ENCODE data around the gene GBX1.

GBX1 gene

GRCh38 chr7:151138153-151138851 is 29.2 kb downstream of the GBX1 start:
- Histone ChIP-seq H3K36me3 (replicated peaks; ENCODE audit: low read depth, low read length) (no peaks in the 10 kb centered on the region), H3K79me2 (ENCODE audit: low read length) (no peaks in the 10 kb centered on the region), H3K9me3 (ENCODE audit: insufficient read depth, low read length) (no peaks in the 10 kb centered on the region), H3K27ac (ENCODE audit: low read length) (no peak overlapping the region), H3K4me1 (ENCODE audit: low read length) (no peaks in the 10 kb centered on the region), H3K27me3 (ENCODE audit: low read depth, low read length) (no peaks in the 10 kb centered on the region), H2AFZ (ENCODE audit: low read depth, low read length) (no peak overlapping the region), H3K4me3 (ENCODE audit: low read length) (no peak overlapping the region), H4K20me1 (ENCODE audit: insufficient read depth, low read length) (no peaks in the 10 kb centered on the region; the same call in 1 of the 2 replicates), H3K9ac (ENCODE audit: low read length) (no peak overlapping the region), H3K4me2 (ENCODE audit: low read length) (no peak overlapping the region)
- TF ChIP-seq EZH2phosphoT487 (IDR thresholded peaks at IDR 0.05; ENCODE audit: low read depth), result no peak
- no peak for TF ChIP-seq CTCF (IDR thresholded peaks at IDR 0.05; ENCODE audit: low read depth, low read length)

GRCh38 chr7:151137791-151138152 is 29.7 kb downstream of the GBX1 start:
- H3K79me2 ChIP-seq (ENCODE audit: low read length), result no peaks in the 10 kb centered on the region
- TF ChIP-seq CTCF (IDR thresholded peaks at IDR 0.05; ENCODE audit: low read depth, low read length) (no peak), EZH2phosphoT487 (IDR thresholded peaks at IDR 0.05; ENCODE audit: low read depth) (no peak)
- H3K36me3 ChIP-seq (replicated peaks; ENCODE audit: low read depth, low read length), result no peaks in the 10 kb centered on the region
- no peaks in the 10 kb centered on the region for H3K27me3 ChIP-seq (ENCODE audit: low read depth, low read length)
- H3K9me3 ChIP-seq (ENCODE audit: insufficient read depth, low read length), result no peaks in the 10 kb centered on the region
- no peak overlapping the region for H3K4me2 ChIP-seq (ENCODE audit: low read length)
- no peak overlapping the region for H3K27ac ChIP-seq (ENCODE audit: low read length)
- no peak overlapping the region for H2AFZ ChIP-seq (ENCODE audit: low read depth, low read length)
- H3K4me3 ChIP-seq (ENCODE audit: low read length), result no peak overlapping the region
- H4K20me1 ChIP-seq (ENCODE audit: insufficient read depth, low read length), result no peaks in the 10 kb centered on the region; the same call in 1 of the 2 replicates
- no peak overlapping the region for H3K9ac ChIP-seq (ENCODE audit: low read length)
- H3K4me1 ChIP-seq (ENCODE audit: low read length), result no peaks in the 10 kb centered on the region

GRCh38 chr7:151137076-151137675 is 30.3 kb downstream of the GBX1 start:
- H3K9ac ChIP-seq (ENCODE audit: low read length), result no peak overlapping the region
- H3K4me2 ChIP-seq (ENCODE audit: low read length), result no peak overlapping the region
- no peak overlapping the region for H3K27ac ChIP-seq (ENCODE audit: low read length)
- H2AFZ ChIP-seq (ENCODE audit: low read depth, low read length), result no peak overlapping the region
- no peak overlapping the region for H3K4me3 ChIP-seq (ENCODE audit: low read length)
- H3K9me3 ChIP-seq (ENCODE audit: insufficient read depth, low read length), result no peaks in the 10 kb centered on the region
- H4K20me1 ChIP-seq (ENCODE audit: insufficient read depth, low read length), result no peaks in the 10 kb centered on the region; the same call in 1 of the 2 replicates
- no peak for TF ChIP-seq EZH2phosphoT487 (IDR thresholded peaks at IDR 0.05; ENCODE audit: low read depth)
- TF ChIP-seq CTCF (IDR thresholded peaks at IDR 0.05; ENCODE audit: low read depth, low read length), result no peak
- H3K27me3 ChIP-seq (ENCODE audit: low read depth, low read length), result no peaks in the 10 kb centered on the region
- no peaks in the 10 kb centered on the region for H3K79me2 ChIP-seq (ENCODE audit: low read length)
- no peaks in the 10 kb centered on the region for H3K4me1 ChIP-seq (ENCODE audit: low read length)
- no peaks in the 10 kb centered on the region for H3K36me3 ChIP-seq (replicated peaks; ENCODE audit: low read depth, low read length)

GRCh38 chr7:151135866-151136843 is 31.3 kb downstream of the GBX1 start:
- no peaks in the 10 kb centered on the region for H3K9me3 ChIP-seq (ENCODE audit: insufficient read depth, low read length)
- no peak overlapping the region for H3K9ac ChIP-seq (ENCODE audit: low read length)
- H3K4me2 ChIP-seq (ENCODE audit: low read length), result no peak overlapping the region
- no peaks in the 10 kb centered on the region for H3K4me1 ChIP-seq (ENCODE audit: low read length)
- H3K36me3 ChIP-seq (replicated peaks; ENCODE audit: low read depth, low read length), result no peaks in the 10 kb centered on the region
- H3K27ac ChIP-seq (ENCODE audit: low read length), result no peak overlapping the region
- H4K20me1 ChIP-seq (ENCODE audit: insufficient read depth, low read length), result no peaks in the 10 kb centered on the region
- H3K79me2 ChIP-seq (ENCODE audit: low read length), result no peaks in the 10 kb centered on the region
- no peak overlapping the region for H2AFZ ChIP-seq (ENCODE audit: low read depth, low read length)
- TF ChIP-seq CTCF (IDR thresholded peaks at IDR 0.05; ENCODE audit: low read depth, low read length) (no peak), EZH2phosphoT487 (IDR thresholded peaks at IDR 0.05; ENCODE audit: low read depth) (no peak)
- H3K27me3 ChIP-seq (ENCODE audit: low read depth, low read length), result no peaks in the 10 kb centered on the region
- H3K4me3 ChIP-seq (ENCODE audit: low read length), result no peak overlapping the region
